GM12864 (cell line): ENCODE measurements around the gene RIMS3.

Experiments
- DNase-seq: peaks from one replicate; pipeline ENCODE4 v3.0.0-alpha.2; 2011; ENCODE audit warnings: low read depth
- H3K4me3 ChIP-seq: 2 replicates; pipeline ENCODE4 v1.5.1; 2011; ENCODE audit warnings: mild to moderate bottlenecking, low read depth, low read length, control low read depth
- CTCF ChIP-seq: IDR thresholded peaks from 2 replicates; pipeline ENCODE4 v1.5.1; 2011; ENCODE audit warnings: low read depth, mild to moderate bottlenecking, moderate library complexity, low read length, control low read depth, inconsistent platforms; ENCODE audit errors: missing control alignments

Gene RIMS3

GRCh38 chr1:40638097-40639036 lies 27.1 kb downstream of the RIMS3 start:
- H3K4me3 ChIP-seq = no peak overlapping the region
- no peak for DNase-seq
- no peak for TF ChIP-seq CTCF

- no peak overlapping the region for H3K4me3 ChIP-seq
- DNase-seq = no peak
- TF ChIP-seq CTCF = no peak
These were observed 27.9 kb downstream of the RIMS3 start for GRCh38 chr1:40637470-40638007.

GRCh38 chr1:40636777-40637176 lies 28.7 kb downstream of the RIMS3 start:
- no peak overlapping the region for H3K4me3 ChIP-seq
- DNase-seq = no peak
- TF ChIP-seq CTCF = no peak

- TF ChIP-seq CTCF = no peak
- DNase-seq = no peak
- H3K4me3 ChIP-seq = no peak overlapping the region
These were observed 29.6 kb downstream of the RIMS3 start for GRCh38 chr1:40635763-40636500.

- H3K4me3 ChIP-seq = no peak overlapping the region
- no peak for TF ChIP-seq CTCF
- DNase-seq = no peak
These were observed 30.4 kb downstream of the RIMS3 start for GRCh38 chr1:40634901-40635655.

GRCh38 chr1:40633931-40634376 lies 31.5 kb downstream of the RIMS3 start:
- no peak for DNase-seq
- no peak for TF ChIP-seq CTCF
- no peak overlapping the region for H3K4me3 ChIP-seq
